C4-2B (cell line): ENCODE measurements around the gene DNAJA4.

Source experiments
- CTCF ChIP-seq: fragments of 450-650 bp; conservative IDR thresholded peaks from 2 replicates; pipeline ENCODE4 v1.5.1; 2017; ENCODE audit warnings: mild to moderate bottlenecking
- ZFX ChIP-seq: fragments of 450-650 bp; IDR thresholded peaks from 2 replicates; pipeline ENCODE4 v1.6.1; 2017

DNA sequence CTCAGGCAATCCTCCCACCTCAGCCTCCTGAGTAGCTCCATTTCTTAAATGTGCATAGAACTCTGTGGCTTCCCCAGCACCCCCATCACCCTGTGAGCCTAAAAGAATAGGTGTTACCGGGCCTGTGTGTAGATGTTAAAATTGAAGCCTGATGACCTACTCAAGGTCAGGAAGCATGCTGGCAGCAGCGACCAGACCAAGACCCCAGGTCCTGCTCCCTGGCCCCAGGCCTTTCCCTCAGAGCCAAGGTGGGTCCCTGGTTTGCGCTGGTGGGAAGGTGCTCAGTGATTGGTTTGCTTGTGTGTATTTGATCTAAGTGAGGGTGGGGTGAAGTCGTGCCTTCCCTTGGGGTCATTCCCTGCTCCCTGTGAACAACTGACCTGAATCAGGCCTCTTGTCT is 57.4 kb downstream of the DNAJA4 start:
- TF ChIP-seq CTCF = no peak
- no peak for TF ChIP-seq ZFX
